Dermis microvascular lymphatic vessel endothelial cell (primary cell): ENCODE measurements around the gene TBC1D2B. TPM values are rescaled to one million over a fixed set of nuclear protein-coding genes. Genes with fewer than 3 reads are reported as not detected.

Experiments
- DNase-seq, 2 donors: peaks; one replicate each; pipeline versions ENCODE4 v3.0.0 to v3.0.0-alpha.2; 2010; ENCODE audit warnings: low read depth in 2 of 2
- total RNA-seq: library from RNA; depleted of rRNA; stranded (reverse); fragments of >200 nt; gene quantifications from 2 replicates; pipeline ENCODE4 v1.2.1, GENCODE V29; 2014

Gene TBC1D2B
- total RNA-seq, 1 donor from 2014 or later = 28.2 TPM

DNA sequence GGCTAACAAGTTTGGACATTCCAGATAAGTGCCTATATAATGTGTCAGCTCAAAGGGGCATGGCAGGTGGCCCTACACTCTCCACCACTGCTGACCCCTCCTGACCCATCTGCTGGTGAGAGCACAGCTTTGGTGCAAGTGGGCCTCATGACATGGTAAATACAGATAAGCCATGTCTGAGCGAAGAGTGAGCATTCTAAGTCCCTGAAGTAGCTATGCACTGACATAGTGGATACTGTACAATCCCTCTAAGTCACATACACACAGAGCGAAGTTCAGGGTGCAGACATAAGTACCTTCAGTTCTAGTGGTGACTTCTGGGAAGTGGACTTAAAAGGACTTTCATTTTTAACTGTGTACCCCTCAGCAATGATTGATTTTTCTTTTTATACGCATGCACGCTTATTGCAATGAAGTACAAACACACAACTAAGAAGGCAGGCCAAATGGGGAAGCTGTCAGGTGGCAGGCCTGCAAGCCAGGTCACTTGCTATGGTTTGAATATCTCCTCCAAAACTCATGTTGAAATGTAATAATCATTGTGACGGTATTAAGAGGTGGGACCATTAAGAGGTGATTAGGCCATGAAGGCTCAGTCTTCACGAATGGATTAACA is 41.5 kb downstream of the TBC1D2B start:
- no peak for DNase-seq

DNA sequence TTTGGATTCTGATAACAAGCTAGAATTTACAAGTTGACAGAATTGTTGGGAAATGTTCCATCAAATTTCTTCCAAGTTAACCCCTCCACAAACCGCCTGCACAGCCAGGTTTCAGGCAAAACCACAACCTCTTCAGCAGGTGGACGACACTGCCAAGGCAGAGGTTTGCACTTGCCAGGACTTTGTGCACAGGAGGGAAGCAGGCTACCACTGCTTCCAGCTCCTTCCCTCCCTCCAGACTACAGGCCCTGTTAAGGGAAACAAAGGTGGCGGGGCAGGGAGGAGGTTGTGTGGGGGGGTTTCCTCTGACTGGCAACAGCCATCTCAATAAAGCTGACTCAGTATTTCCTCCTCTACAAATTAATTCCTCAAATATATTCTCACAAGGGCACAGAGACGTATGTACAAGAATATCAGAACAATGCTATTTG is 42.2 kb downstream of the TBC1D2B start:
- DNase-seq = peak in 1 of 2 donors; percentile 89

DNA sequence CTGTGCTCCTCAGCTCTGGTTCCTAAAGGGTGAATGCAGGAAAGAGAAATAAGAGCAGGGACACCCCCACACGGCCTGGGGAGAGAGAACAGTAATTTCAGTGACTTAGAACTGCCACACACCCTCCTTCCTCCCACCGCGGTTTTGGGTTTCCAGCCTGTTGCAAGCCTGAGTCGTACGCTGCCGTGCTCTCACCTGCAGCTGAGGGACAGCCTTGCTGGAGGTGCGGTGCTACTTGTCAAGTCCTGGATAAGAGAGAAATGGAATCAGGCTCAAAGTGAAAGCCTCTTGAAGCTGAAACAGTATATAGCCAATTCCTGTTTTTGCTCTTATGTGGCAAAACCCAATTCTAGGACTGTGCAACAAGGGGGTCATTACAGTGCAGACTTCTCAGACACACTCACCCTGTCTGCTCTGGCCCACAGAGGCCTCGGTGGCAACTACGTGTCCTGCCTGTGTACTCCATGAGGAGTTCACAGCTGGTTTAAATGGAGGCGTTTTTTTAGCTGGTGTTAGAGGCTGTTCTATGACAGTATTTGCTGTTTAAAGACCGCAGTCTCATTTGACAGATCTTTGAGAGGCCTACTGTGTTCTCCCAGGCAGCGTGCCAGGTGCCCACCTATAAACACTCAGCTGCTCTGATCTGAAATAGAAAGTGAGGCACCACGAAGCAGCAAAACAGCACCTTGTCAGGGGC is 42.9 kb downstream of the TBC1D2B start:
- no peak for DNase-seq

DNA sequence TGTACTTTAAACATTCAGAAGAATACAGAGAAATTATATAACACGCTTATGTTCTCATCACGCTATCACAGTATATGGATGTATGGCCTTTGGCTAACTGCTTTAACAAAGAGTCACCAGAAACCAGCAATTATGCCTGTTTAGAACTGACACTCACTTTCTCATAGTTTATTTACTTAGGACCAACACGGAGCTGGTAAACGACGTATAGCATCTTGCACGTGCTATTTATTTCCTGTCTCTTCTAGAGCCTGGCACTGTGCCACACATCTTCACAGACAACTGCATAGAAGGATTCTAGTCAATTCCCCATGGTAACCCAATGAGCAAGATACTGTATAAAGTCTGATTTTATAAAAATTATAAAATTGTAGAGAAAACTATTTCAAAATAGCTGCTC is 43.6 kb downstream of the TBC1D2B start:
- peak in 1 of 2 donors; percentile 67 for DNase-seq

DNA sequence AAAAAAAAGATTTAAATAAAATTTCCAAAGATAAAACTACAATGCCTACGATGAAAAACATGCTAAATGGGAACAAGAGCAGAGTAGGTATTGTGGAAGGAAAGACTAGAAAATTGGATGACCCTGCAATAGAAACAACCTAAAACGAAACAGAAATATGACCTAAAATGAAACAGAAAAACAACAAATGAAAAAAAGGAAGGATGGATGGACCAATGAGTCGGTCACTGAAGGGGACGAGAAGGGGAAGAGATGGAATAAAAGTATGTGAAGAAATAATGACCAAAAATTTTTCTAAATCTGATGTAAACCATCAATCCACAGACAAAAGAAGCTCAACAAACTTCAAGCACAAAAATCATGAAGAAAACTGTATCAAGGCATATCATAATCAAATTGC is 44.8 kb downstream of the TBC1D2B start:
- no peak for DNase-seq

DNA sequence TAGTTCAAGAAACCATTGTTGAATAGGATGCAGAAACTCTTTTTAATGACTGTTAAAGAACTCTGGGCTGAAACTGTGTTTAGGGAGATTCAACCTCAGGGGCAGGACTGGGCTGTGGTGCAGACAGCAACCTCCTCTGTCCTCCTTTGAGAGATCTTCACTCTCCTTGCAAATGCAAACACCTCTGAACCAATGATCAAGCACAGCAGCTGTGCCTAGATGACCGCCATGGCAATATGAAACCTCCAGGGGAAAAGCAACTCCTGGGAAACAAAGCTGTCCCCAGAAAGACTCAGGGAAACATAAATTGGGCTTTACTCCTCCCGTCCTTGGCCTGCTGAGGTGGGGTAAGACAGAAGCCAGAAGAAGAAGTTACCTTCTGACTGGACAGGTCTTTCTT is 52.6 kb downstream of the TBC1D2B start:
- DNase-seq = no peak

DNA sequence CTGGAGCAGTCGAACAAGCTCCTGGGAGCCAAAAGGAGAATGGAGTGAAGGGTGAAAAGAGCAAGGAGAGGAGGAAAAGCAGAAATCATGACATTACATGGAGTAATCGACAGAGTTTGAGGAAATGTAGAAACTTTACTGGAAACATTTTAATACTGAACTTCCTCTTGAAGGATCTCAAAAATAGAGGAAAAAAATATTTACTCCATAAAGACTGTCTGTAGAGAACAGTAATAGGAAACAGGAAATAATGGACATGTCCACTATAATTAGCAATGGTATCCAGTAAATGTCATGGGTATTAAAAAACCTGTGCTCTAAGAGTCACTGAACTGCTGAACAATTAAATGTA is 53.0 kb downstream of the TBC1D2B start:
- no peak for DNase-seq

DNA sequence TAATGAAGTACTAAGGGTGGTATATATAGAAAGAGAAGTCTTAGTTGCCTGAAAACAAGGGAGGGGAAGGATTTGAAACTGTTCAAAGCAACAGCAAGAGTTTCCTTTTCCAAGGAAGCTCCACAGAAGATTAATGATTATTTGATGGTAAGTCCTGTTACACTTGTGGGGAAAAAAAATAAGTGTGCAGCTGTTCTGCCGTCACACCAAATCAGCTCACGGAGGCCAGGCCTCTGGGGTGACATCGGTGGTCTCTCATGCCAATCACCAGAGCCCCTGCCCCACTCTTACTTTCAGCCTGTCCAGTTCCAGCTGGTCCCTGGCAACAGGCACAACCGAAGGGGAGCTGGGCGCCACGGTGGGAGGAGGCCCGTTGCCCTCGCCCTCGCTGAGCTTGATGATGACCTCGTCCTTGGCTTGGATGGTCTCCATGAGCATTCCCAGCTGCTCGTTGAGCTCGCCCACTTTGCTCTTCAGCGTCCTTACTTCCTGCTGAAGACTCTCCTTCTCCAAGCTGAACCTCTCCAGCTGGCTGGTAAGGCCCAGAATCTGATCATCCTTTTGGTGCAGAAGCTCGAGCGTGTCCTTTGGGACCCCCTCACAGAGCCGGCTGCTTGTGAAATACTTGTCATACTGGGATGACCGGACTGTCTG is 53.5 kb downstream of the TBC1D2B start:
- no peak for DNase-seq

DNA sequence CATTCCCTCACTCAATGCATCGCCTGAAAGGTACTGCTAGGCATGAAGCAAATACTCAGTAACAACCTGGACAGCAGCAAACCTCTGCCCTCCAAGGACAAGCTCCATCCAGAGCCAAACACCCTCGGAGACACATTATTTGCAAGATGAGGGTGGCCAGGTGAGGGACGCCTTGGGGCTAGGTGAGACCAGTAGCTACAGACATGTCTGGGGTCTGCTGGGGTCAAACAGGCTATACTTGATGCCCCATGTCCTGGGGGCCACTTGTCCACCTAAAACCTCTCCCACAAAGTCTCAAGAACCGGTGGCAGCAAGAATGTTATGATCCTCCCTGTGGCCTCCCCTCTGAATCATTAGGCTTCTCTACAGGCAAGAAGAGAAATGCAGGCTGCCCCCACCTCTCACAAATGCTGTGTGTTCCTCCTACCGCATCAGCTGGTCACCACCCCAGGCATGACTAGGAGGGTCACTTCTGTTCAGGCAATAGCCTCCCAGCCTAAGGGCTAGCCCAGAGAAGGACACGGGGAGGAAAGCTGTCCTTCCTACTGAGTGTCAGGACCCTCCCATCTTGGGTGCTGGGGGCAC is 54.3 kb downstream of the TBC1D2B start:
- no peak for DNase-seq

DNA sequence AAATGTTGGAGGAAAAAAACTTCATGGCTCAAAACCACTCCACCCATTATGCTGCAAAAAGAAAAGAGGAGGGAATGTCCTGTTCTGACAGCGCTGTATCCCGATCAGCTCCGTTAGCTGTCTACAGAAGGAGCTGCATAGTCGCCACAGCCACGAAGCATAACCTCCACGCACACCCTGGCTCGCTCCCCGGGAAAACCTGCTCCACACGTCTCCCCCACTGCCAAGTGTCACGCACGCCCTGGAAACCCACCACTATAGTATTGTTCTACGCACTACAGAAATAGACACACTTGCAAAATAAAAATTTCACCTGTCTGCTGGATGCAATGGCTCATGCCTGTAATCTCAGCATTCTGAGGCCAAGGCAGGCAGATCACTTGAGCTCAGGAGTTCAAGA is 55.8 kb downstream of the TBC1D2B start:
- no peak for DNase-seq

DNA sequence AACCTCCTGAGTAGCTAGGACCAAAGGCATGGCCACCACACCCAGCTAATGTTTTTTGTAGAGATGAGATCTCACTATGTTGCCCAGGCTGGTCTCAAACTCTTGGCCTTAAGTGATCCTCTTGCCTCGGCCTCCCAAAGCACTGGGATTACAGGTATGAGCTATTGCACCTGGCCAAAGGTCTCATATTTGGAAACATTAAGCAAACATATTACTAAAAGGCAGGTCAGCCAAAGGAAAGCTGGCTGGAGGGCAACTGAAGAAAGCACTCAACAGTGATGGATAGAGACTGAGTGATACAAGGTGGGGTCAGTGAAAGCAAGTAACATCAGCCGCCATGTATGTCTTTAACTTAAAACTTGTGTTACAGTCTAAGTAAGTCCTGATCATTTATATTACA is 57.5 kb downstream of the TBC1D2B start:
- DNase-seq = no peak

DNA sequence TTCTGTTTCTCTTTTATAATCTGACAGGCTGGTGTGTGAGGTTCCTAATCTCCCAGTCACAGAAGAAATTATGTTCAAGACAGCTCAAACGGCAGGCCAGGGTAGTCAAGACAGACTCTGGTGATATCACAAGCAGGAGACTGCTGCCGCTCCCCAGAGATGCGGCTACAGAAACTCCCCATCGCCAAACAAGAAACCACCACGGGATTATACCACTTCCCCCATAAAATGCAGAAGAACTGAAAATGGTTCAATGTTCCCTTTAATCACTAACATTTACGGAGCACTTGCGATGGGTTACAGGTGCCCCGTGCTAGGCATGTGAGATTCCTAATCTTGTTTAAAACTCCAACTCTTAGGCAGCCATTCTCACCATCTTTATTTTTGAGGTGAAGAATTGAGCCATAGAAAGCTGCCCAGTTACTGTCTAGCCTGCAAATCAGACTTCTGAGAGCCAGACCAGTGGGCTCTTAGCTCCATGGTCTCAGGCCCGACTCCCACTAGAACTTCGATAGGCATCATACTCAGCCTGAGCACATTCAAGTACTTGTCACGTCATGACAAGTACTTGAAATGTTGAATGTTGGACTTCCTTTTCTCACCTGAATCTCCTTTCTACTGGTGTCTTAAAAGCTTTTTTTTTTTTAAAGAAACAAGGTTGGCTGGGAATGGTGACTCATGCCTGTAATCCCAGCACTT is 58.4 kb downstream of the TBC1D2B start:
- no peak for DNase-seq

DNA sequence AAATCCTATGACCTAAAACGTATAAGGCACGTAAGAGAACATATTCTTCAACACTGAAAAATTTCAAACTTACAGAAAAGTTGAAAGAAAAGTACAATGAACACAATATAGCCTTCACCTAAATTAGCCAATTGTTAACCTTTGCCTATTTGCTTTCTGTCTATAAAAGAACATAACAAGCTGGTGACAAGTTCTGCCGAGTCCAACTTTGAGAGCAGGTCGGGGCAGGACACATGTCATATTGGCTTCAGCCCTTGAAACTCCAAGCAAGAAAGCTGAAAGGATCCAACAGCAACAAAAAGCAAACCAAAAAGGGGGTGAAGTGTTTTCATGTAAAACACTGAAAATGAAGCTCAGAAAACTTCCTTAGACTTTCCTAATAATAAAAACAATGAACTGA is 59.1 kb downstream of the TBC1D2B start:
- DNase-seq = no peak

DNA sequence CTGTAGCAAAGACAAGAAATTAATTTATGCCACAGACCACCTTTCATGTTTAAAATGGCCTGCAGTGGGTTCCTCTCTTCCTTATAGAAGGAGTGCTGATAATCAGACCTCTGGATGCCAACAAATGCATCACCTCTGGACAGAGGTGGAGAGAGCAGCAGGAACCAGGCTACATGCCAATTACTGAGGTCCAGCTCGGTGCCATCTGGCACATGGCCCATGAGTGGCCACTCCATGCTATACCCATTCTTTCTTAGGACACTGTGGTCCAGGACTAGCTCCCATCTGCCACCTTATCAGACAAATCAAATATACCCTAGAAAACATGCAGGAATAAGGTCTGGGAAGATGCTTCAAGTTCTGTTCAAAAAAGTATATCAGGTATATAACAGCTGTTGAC is 60.7 kb downstream of the TBC1D2B start:
- no peak for DNase-seq

DNA sequence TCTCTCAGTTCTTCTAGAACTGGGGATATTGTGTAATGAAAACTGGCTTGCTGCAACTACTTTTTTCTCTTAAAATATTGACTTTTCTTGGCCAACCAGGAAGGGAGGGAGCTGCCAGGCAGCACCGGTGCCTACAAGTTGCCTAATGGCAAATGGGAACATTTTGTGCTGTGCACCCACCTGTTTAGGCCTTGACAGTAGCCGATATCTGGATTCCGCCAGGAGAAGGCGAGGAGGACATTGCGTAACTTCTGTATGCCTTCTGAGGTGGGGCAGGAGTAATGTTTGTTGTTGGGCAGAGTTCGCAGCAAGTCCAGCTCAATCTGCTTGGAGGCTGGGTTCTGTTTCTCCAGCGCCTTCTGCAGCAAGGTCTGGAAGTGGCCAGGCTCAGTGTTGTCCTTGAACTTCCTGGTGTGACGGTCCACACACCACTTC is 64.9 kb downstream of the TBC1D2B start:
- DNase-seq = no peak

DNA sequence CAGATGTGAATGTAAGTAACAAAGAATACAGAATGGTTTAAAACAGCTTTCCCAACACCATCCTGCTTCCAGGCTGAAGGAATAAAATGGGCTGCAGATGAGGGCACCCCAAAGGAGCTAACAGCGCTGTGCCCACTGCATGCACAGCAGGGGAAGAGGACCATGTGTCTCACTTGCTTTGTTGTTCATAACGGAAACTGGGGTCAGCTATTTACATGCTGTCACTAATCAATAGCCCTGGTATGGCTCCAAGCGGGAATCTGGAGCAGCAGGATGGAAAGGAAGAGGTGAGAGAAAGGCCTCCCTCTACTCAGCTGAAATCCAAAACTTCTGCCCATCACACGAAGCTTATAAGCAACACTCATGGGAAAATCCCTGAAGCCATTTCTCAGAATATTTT is 67.4 kb downstream of the TBC1D2B start:
- no peak for DNase-seq

DNA sequence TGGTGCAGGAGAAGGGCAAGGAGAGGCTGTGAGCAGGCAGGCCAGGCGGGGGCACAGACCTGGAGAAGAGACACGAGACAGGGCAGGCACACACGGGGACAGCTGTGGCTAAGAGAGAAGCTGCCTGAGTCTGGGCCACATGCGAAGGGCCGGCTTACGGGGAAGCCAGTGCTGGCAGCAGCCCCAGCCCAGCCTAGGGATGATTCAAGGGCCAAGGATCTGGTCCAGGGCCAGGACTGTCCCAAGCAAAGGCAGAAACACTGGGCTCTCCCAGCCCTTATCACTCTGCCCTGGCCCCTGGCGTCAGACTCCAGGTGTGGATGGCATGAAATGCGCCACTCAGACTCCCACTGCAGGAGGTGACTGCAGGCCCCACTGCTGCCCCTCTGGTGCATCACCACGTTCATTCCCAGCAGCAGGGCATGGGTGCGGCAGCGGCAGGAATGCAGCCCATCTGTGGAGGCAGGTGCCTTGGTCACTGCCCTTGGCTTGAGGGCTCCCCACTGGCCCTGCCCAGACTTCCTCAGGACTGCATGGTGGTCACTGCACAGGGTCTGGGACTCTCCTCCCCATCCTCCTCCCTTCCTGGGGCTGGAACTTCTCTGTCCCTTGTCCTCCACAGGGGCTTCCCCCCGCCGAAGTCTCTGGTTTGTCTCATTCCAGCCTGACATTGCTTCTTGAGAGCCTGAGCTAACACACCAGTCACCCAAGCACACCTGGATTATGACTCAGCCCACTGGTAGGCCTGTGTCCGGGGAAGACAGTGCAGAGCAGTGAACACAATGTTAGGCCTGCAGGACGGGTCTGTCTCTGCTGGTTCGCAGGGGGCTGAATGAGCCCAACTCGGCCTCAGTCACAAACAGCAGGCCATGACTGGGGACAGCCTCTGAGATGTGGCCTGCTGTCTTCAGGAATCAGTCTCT is 69.3 kb downstream of the TBC1D2B start:
- no peak for DNase-seq

DNA sequence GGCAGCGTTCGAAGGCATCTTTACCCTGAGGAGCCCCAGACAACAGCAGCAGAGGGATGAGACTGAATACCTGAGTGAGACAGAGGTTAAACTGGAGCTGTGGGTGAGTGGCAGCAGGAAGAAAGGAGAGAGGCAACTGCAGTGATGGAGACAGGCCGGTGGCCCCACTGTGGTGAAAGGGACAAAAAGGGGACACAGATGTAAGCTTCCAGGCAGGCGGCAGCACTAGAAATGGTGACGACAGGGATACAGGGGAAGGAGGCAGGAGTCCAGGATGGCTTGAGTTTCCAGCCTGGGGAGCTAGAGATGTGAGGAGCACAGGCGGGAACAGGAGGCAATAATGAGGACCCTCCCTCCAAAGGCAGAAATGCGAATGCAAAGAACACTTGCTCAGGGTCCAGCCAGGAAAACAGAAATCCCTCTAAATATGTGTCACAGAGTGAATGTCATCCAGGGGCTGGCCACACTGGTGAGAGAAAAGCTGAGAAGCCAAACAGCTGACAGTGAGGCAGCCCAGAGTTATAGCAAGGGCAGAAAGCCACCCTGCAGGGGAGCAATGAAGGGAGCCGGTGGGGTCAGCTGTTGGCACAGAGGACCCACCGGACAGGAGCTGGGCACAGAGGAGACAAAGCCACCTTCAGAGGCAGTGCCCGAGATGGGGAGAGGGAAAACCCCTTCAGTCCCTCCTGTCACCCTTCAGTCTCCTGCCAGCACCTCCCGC is 70.1 kb downstream of the TBC1D2B start:
- no peak for DNase-seq

DNA sequence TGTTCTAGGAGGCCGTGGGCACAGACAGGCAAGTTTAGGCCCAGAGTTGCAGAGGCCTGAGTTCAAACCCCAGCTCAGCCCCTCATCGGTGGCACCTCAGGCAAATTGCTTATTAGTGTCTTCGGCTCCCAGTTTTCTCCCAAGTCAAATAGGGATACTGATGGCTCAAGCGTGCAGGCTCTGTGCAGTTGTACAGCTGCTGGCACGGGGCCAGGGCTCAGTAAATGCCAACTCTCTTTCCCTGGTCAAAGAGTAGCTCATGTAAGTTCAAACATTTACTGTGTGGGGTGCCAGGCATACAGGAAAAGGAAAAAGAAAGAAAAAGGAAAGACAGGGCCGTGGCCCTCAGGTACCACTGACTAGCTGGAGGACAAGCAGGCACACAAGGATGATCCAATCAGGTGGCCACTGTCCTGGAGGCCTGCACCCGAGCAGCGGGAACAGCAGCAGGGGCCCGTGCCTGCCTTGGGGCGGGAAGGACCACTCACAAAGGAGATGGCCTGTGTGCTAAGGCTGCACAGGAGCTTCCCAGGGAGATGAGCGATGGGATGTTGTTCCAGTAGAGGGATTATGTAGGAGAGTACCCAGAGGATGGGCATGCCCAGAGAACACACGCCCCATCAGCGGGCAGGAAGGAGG is 70.8 kb downstream of the TBC1D2B start:
- no peak for DNase-seq
